Loucy (cell line): Measurements from ENCODE around the gene CP.

Experiments
- H2AFZ ChIP-seq: fragments of 200-600 bp; sonication (generic); 2 replicates; pipeline ENCODE4 v1.6.0; 2016; ENCODE audit warnings: antibody characterized with exemption, mild to moderate bottlenecking, low read length, moderate library complexity
- H3F3A ChIP-seq: fragments of 200-600 bp; 2 replicates; pipeline ENCODE4 v1.6.0; 2016; ENCODE audit warnings: antibody characterized with exemption, low read depth, mild to moderate bottlenecking
- H3K27me3 ChIP-seq: fragments of 200-600 bp; sonication (generic); 2 replicates; pipeline ENCODE4 v1.6.1; 2014; ENCODE audit warnings: low read length, mild to moderate bottlenecking; ENCODE audit not compliant: insufficient read depth, poor library complexity, severe bottlenecking
- H3K36me3 ChIP-seq: fragments of 200-600 bp; sonication (generic); 2 replicates; pipeline ENCODE4 v1.6.1; 2016; ENCODE audit warnings: low read length; ENCODE audit not compliant: insufficient read depth
- H3K4me1 ChIP-seq: fragments of 200-600 bp; sonication (generic); 2 replicates; pipeline ENCODE4 v1.5.1; 2014; ENCODE audit warnings: low read length, mild to moderate bottlenecking; ENCODE audit not compliant: insufficient read depth, poor library complexity, severe bottlenecking
- H3K4me2 ChIP-seq: fragments of 200-600 bp; sonication (generic); 2 replicates; pipeline ENCODE4 v1.6.0; 2014; ENCODE audit warnings: antibody characterized with exemption, low read length, low read depth, mild to moderate bottlenecking; ENCODE audit not compliant: poor library complexity, severe bottlenecking
- H3K4me3 ChIP-seq: fragments of 200-600 bp; sonication (generic); 2 replicates; pipeline ENCODE4 v1.5.1; 2014; ENCODE audit warnings: low read length, mild to moderate bottlenecking, mixed read lengths; ENCODE audit not compliant: poor library complexity, severe bottlenecking
- H3K79me2 ChIP-seq: fragments of 200-600 bp; sonication (generic); 2 replicates; pipeline ENCODE4 v1.6.1; 2014; ENCODE audit warnings: low read length; ENCODE audit not compliant: insufficient read depth
- H3K9ac ChIP-seq: fragments of 200-600 bp; sonication (generic); 2 replicates; pipeline ENCODE4 v1.6.0; 2014; ENCODE audit warnings: mild to moderate bottlenecking, low read depth, low read length, moderate library complexity; ENCODE audit not compliant: poor library complexity, severe bottlenecking
- H3K9me2 ChIP-seq: fragments of 200-600 bp; sonication (generic); replicated peaks from 2 replicates; pipeline ENCODE4 v1.6.1; 2016; ENCODE audit warnings: low read depth, low read length, mixed read lengths
- H3K9me3 ChIP-seq: fragments of 200-600 bp; sonication (generic); 2 replicates; pipeline ENCODE4 v1.6.1; 2014; ENCODE audit warnings: mild to moderate bottlenecking, antibody characterized with exemption, low read length, low read depth; ENCODE audit not compliant: insufficient read depth
- H4K20me1 ChIP-seq: fragments of 200-600 bp; sonication (generic); 2 replicates; pipeline ENCODE4 v1.6.0; 2014; ENCODE audit warnings: antibody characterized with exemption, low read length, mild to moderate bottlenecking; ENCODE audit not compliant: insufficient read depth, poor library complexity, severe bottlenecking
- CTCF ChIP-seq: fragments of 200-600 bp; sonication (generic); conservative IDR thresholded peaks from 2 replicates; pipeline ENCODE4 v1.5.1; 2014; ENCODE audit warnings: mild to moderate bottlenecking, antibody characterized with exemption, low read length
- EZH2phosphoT487 ChIP-seq: fragments of 200-600 bp; IDR thresholded peaks from 2 replicates; pipeline ENCODE4 v1.6.1; 2018; ENCODE audit warnings: antibody characterized with exemption, mild to moderate bottlenecking, moderate library complexity, borderline replicate concordance

The CP gene

GRCh38 chr3:149129326-149130205 lies 92.1 kb downstream of the CP start, which contains the start of gene HPS3:
Gene HPS3, plus strand, starts transcription at chr3:149129638. Its CDS starts 86 bp downstream, at chr3:149129724.
- peaks cover 50% of the 10 kb centered on the region for H3K79me2 ChIP-seq
- peak within 1 kb of the TSS; percentile 93 for H3K4me2 ChIP-seq
- H3K4me3 ChIP-seq = peak within 1 kb of the TSS; percentile 97
- no peaks in the 10 kb centered on the region for H3K9me2 ChIP-seq
- no peaks in the 10 kb centered on the region for H3K36me3 ChIP-seq
- peak within 1 kb of the TSS; percentile 86 for H2AFZ ChIP-seq
- no peaks in the 10 kb centered on the region for H3K27me3 ChIP-seq
- H3K9ac ChIP-seq = peak within 1 kb of the TSS; percentile 91
- no peaks in the 10 kb centered on the region for H3K9me3 ChIP-seq
- peaks cover 43% of the 10 kb centered on the region for H4K20me1 ChIP-seq
- H3F3A ChIP-seq = no peaks in the 10 kb centered on the region
- peaks cover 43% of the 10 kb centered on the region for H3K4me1 ChIP-seq
- TF ChIP-seq CTCF (no peak), EZH2phosphoT487 (no peak)

GRCh38 chr3:149128821-149129220 lies 92.8 kb downstream of the CP start:
- Histone ChIP-seq H3K4me1 (peaks cover 36% of the 10 kb centered on the region), H3K9ac (peak overlapping the region; percentile 91), H3K9me3 (no peaks in the 10 kb centered on the region), H3K79me2 (peaks cover 42% of the 10 kb centered on the region), H3K27me3 (no peaks in the 10 kb centered on the region), H3F3A (no peaks in the 10 kb centered on the region), H3K4me3 (peak overlapping the region; percentile 97), H3K9me2 (no peaks in the 10 kb centered on the region), H4K20me1 (peaks cover 36% of the 10 kb centered on the region), H3K36me3 (no peaks in the 10 kb centered on the region), H2AFZ (peak overlapping the region; percentile 86), H3K4me2 (peak overlapping the region; percentile 87)
- TF ChIP-seq EZH2phosphoT487 = no peak

GRCh38 chr3:149122721-149123578 lies 98.7 kb downstream of the CP start:
- no peak overlapping the region for H3K4me2 ChIP-seq

More at GRCh38 chr3:149122721-149123578, 98.7 kb downstream of the CP start:
- H4K20me1 ChIP-seq = no peaks in the 10 kb centered on the region
- H2AFZ ChIP-seq = no peak overlapping the region
- H3K9me3 ChIP-seq = no peaks in the 10 kb centered on the region
- H3K36me3 ChIP-seq = no peaks in the 10 kb centered on the region
- TF ChIP-seq EZH2phosphoT487 (no peak), CTCF (no peak)
- no peaks in the 10 kb centered on the region for H3F3A ChIP-seq
- no peaks in the 10 kb centered on the region for H3K27me3 ChIP-seq
- no peak overlapping the region for H3K9ac ChIP-seq
- no peaks in the 10 kb centered on the region for H3K79me2 ChIP-seq
- H3K9me2 ChIP-seq = no peaks in the 10 kb centered on the region
- H3K4me3 ChIP-seq = no peak overlapping the region
- H3K4me1 ChIP-seq = no peaks in the 10 kb centered on the region
